NCI-H526 treated with DMSO at 0.1 percent for 48 hours (cell line): ENCODE data around the gene PTPRN2.
"Not testable (repeated sequence)": the region's sequence is repeated elsewhere in the genome, so short reads cannot be mapped to it uniquely, and the experiment has no call there.

ENCODE experiments used
- DNase-seq: peaks from one replicate; lab custom pipeline; 2025; lab: John Stamatoyannopoulos, UW

The PTPRN2 gene

GRCh38 chr7:157497367-157497743, 1090.3 kb downstream of the PTPRN2 start:
- DNase-seq = no peak

- DNase-seq = no peak
Observed at GRCh38 chr7:157496416-157497275, 1091.0 kb downstream of the PTPRN2 start.

- no peak for DNase-seq
Observed at GRCh38 chr7:157495594-157495993, 1092.0 kb downstream of the PTPRN2 start.

GRCh38 chr7:157495177-157495553, 1092.5 kb downstream of the PTPRN2 start:
- DNase-seq = no peak

- no peak for DNase-seq
Observed at GRCh38 chr7:157494506-157495176, 1093.0 kb downstream of the PTPRN2 start.

GRCh38 chr7:157493776-157494175, 1093.8 kb downstream of the PTPRN2 start:
- no peak for DNase-seq

GRCh38 chr7:157493017-157493416, 1094.6 kb downstream of the PTPRN2 start:
- no peak for DNase-seq

- no peak for DNase-seq
Observed at GRCh38 chr7:157490465-157490912, 1097.1 kb downstream of the PTPRN2 start.

- not testable (repeated sequence) for DNase-seq
Observed at GRCh38 chr7:157489870-157490269, 1097.8 kb downstream of the PTPRN2 start.
